Lung (tissue), 12 donors: Measurements from ENCODE around the gene NT5DC2. TPM values are rescaled to one million over a fixed set of nuclear protein-coding genes. Genes with fewer than 3 reads are reported as not detected.

Source experiments
- ATAC-seq: fragments of 200-7000 bp; cut with Tn5 transposase; one replicate; pipeline ENCODE4 v1.9.1; 2020; ENCODE audit warnings: moderate number of reproducible peaks; ENCODE audit not compliant: insufficient read depth, low FRiP score
- DNase-seq, 3 donors: peaks; one replicate each; pipeline ENCODE4 v3.0.0-alpha.2; 2013 to 2017
- H3K27ac ChIP-seq, 2 donors: one replicate each; pipeline ENCODE4 v1.5.1; 2013; ENCODE audit warnings: mild to moderate bottlenecking in 2 of 2, moderate library complexity in 2 of 2, control low read depth in 1 of 2, inconsistent platforms in 1 of 2, low read depth in 1 of 2, low read length in 1 of 2
- H3K27me3 ChIP-seq, 3 donors: one replicate each; pipeline ENCODE4 v1.5.1; 2013; ENCODE audit warnings: low read length in 2 of 3; ENCODE audit not compliant: control insufficient read depth in 3 of 3, insufficient read depth in 3 of 3
- H3K36me3 ChIP-seq, 4 donors: one replicate each; pipeline ENCODE4 v1.5.1; 2013; ENCODE audit warnings: low read length in 4 of 4, mild to moderate bottlenecking in 1 of 4, moderate library complexity in 1 of 4; ENCODE audit not compliant: control insufficient read depth in 4 of 4, insufficient read depth in 4 of 4
- H3K4me1 ChIP-seq, 5 donors: one replicate each; pipeline ENCODE4 v1.5.1; 2013; ENCODE audit warnings: low read length in 5 of 5, mild to moderate bottlenecking in 2 of 5, moderate library complexity in 1 of 5; ENCODE audit not compliant: control insufficient read depth in 5 of 5, insufficient read depth in 5 of 5
- H3K4me3 ChIP-seq: one replicate; pipeline ENCODE4 v1.5.1; 2013; ENCODE audit warnings: mild to moderate bottlenecking, control low read depth, moderate library complexity
- H3K9ac ChIP-seq, 2 donors: one replicate each; pipeline ENCODE4 v1.5.1; 2013; ENCODE audit warnings: low read length in 2 of 2, control low read depth in 1 of 2; ENCODE audit not compliant: insufficient read depth in 1 of 2
- H3K9me3 ChIP-seq, 4 donors: one replicate each; pipeline ENCODE4 v1.5.1; 2013; ENCODE audit warnings: low read length in 3 of 4, mild to moderate bottlenecking in 1 of 4, moderate library complexity in 1 of 4; ENCODE audit not compliant: control insufficient read depth in 4 of 4, insufficient read depth in 3 of 4
- WGBS, 2 donors: extraction: QIAGEN DNeasy Blood & Tissue Kit; methylation state at CpG; one replicate each; pipeline ENCODE4 v1.1.7; 2013; 5-methylcytosine and 5-hydroxymethylcytosine counted together
- polyA plus RNA-seq, 2 donors: library from polyadenylated mRNA; stranded (reverse); fragments of 200-250 nt; gene quantifications; one replicate each; pipeline ENCODE4 v1.2.1, GENCODE V29; 2013
- total RNA-seq, 2 donors: library from RNA; depleted of rRNA in 1 of 2; stranded (reverse); fragments of >200 nt in 1 of 2; gene quantifications; one replicate each; pipeline ENCODE4 v1.2.1, GENCODE V29; 2014 to 2021
- TF ChIP-seq, protein P1 (sequence below): IDR thresholded peaks from 2 replicates; pipeline ENCODE4 v1.5.1; 2012; ENCODE audit warnings: mild to moderate bottlenecking; ENCODE audit errors: control extremely low read depth, extremely low read depth
- donor health status: control.
- donor health status: control.
- donor health status: Bipolar disorder and iron deficiency.
- donor health status: healthy.
- donor health status: DM: yes; HTN: yes; CAD: no.

Gene NT5DC2
- total and polyA plus RNA-seq, 4 donors, result 32.7 to 85.6 (median 51.2) TPM

DNA sequence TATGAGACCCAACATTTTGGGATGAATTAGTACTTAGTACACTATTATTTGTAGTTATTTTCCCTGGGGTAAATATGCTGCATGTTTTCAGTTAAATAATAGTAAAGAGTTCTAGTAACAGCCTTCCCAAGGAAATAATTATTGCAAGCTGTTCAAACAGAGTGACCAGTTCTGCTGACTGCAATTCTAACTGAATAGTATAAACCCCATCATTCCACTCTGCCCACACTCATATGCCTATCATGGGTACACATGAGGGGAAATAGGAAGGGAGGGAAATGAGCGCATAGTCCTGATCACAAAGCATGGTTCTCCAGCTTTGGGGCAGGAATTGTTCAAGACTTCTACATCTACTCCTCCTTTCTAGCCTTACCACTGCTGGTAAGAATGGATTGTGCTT lies 21.4 kb upstream of the NT5DC2 start:
- no peak for ATAC-seq
- H3K9me3 ChIP-seq, result peaks cover 0 to 2% (median 0%) of the 10 kb centered on the region in 4 donors
- peaks cover 0 to 10% (median 0%) of the 10 kb centered on the region in 5 donors for H3K4me1 ChIP-seq
- H3K36me3 ChIP-seq, result peaks cover 20 to 53% (median 40%) of the 10 kb centered on the region in 4 donors
- no peak overlapping the region for H3K27ac ChIP-seq
- no peaks in the 10 kb centered on the region for H3K27me3 ChIP-seq
- TF ChIP-seq, protein P1, sequence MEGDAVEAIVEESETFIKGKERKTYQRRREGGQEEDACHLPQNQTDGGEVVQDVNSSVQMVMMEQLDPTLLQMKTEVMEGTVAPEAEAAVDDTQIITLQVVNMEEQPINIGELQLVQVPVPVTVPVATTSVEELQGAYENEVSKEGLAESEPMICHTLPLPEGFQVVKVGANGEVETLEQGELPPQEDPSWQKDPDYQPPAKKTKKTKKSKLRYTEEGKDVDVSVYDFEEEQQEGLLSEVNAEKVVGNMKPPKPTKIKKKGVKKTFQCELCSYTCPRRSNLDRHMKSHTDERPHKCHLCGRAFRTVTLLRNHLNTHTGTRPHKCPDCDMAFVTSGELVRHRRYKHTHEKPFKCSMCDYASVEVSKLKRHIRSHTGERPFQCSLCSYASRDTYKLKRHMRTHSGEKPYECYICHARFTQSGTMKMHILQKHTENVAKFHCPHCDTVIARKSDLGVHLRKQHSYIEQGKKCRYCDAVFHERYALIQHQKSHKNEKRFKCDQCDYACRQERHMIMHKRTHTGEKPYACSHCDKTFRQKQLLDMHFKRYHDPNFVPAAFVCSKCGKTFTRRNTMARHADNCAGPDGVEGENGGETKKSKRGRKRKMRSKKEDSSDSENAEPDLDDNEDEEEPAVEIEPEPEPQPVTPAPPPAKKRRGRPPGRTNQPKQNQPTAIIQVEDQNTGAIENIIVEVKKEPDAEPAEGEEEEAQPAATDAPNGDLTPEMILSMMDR, result no peak
- whole genome bisulfite sequencing, 2 donors, result 93 to 97% methylated on average over 1 of the region's 1 CpG
- H3K4me3 ChIP-seq, result no peak overlapping the region
- no peak overlapping the region for H3K9ac ChIP-seq
- no peak for DNase-seq

DNA sequence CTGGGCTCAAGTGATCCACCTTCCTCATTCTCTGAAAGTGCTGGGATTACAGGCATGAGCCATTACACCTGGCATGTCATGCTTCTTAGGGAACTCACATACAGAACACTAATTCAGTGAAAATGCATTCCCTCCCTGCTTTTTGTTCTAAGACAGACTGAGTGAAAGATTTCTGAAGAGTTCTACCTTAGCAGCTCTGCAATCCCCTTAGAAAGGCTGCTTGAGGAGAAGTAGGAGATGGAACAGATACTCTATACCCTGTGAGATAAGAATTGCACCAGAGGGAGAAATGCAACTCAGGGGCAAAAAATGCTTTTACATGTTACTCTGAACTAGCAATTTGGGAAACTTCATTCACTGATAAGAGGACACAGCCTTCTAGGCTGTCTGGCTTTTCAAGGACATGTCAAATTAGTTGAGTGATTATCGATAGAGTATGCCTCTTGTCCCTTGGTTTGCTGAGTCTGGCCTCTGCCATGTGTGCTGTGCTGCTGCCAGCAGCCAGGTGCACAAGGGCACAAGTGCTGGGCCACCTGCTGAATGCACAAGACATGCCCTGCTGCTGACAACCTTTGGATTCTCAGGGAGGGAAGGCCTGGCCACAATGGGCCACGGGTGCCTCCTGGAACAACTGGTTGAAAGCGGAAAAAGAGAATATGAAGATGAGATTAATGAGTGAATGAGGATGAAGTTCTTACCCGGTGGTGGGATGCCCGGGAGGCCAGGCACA lies 20.5 kb upstream of the NT5DC2 start:
- no peak overlapping the region for H3K27ac ChIP-seq
- WGBS, 2 donors, result 84 to 87% methylated on average over 5 of the region's 5 CpGs
- peaks cover 21 to 49% (median 40%) of the 10 kb centered on the region in 4 donors for H3K36me3 ChIP-seq
- ATAC-seq (no peak), DNase-seq (no peak)
- no peak overlapping the region for H3K4me3 ChIP-seq
- H3K9ac ChIP-seq, result no peak overlapping the region
- H3K9me3 ChIP-seq, result peaks cover 0 to 2% (median 0%) of the 10 kb centered on the region in 4 donors
- no peaks in the 10 kb centered on the region for H3K27me3 ChIP-seq
- TF ChIP-seq, protein P1, result no peak
- peaks cover 0 to 10% (median 0%) of the 10 kb centered on the region in 5 donors for H3K4me1 ChIP-seq

DNA sequence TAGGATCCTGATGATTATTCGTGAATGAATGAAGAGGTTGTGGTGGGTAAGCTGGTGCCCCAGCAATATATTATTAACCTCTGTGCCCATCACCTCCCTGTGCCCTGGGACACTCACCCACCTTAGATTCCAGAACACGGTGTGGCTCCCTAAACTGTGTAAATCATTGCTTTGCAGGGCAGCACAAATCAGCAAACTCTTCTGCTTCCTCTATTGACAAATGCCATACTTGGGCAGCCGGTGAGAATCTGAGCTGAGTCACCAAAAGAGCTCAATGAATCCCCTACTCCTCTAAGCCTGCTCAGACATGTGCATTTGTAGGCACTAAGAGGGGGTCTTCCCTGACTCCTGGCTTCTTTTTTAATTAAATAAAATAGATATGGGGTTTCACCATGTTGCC lies 18.4 kb upstream of the NT5DC2 start:
- peaks cover 0 to 10% (median 0%) of the 10 kb centered on the region in 5 donors for H3K4me1 ChIP-seq
- WGBS, 2 donors, result 64 to 71% methylated on average over 3 of the region's 3 CpGs
- H3K36me3 ChIP-seq, result peaks cover 17 to 50% (median 35%) of the 10 kb centered on the region in 4 donors
- H3K9me3 ChIP-seq, result peaks cover 0 to 2% (median 0%) of the 10 kb centered on the region in 4 donors
- H3K4me3 ChIP-seq, result no peak overlapping the region
- TF ChIP-seq, protein P1, result no peak
- peak; percentile 68 for ATAC-seq
- DNase-seq, result no peak
- no peak overlapping the region for H3K9ac ChIP-seq
- no peaks in the 10 kb centered on the region for H3K27me3 ChIP-seq
- peak overlapping the region in 1 of 2 donors; percentile 26 for H3K27ac ChIP-seq
